Gastrocnemius medialis (tissue), 4 donors: ENCODE data around the gene RYR2. TPM values are rescaled to one million over a fixed set of nuclear protein-coding genes. Genes with fewer than 3 reads are reported as not detected.

Experiments
- ATAC-seq, 2 donors: fragments of 150-250 bp; one replicate each; pipeline ENCODE4 v1.9.1; 2016
- DNase-seq, 2 donors: peaks; one replicate each; pipeline ENCODE4 v3.0.0-alpha.2; 2019
- H3K27ac ChIP-seq, 4 donors: fragments of 200-600 bp; sonication (generic); 1 replicate in 1 of 4; 2 replicates in 3 of 4; pipeline ENCODE4 v1.5.1; 2016 to 2018; ENCODE audit warnings: mild to moderate bottlenecking in 2 of 4, moderate library complexity in 1 of 4
- H3K27me3 ChIP-seq, 3 donors: fragments of 200-600 bp; sonication (generic) in 2 of 3; 1 replicate in 1 of 3; 2 replicates in 2 of 3; pipeline versions ENCODE4 v1.5.1 to v1.6.0; 2016 to 2019; ENCODE audit warnings: mild to moderate bottlenecking in 1 of 3, moderate library complexity in 1 of 3
- H3K36me3 ChIP-seq, 2 donors: fragments of 200-600 bp; sonication (generic) in 1 of 2; one replicate each; pipeline ENCODE4 v1.5.1; 2017 to 2018
- H3K4me1 ChIP-seq, 2 donors: fragments of 200-600 bp; sonication (generic) in 1 of 2; one replicate each; pipeline ENCODE4 v1.5.1; 2016 to 2017; ENCODE audit warnings: mild to moderate bottlenecking in 2 of 2
- H3K4me3 ChIP-seq, 4 donors: fragments of 200-600 bp; sonication (generic) in 3 of 4; 1 replicate in 1 of 4; 2 replicates in 3 of 4; pipeline ENCODE4 v1.5.1; 2016 to 2019; ENCODE audit warnings: mild to moderate bottlenecking in 2 of 4
- H3K9me3 ChIP-seq, 3 donors: fragments of 200-600 bp; sonication (generic) in 2 of 3; 1 replicate in 1 of 3; 2 replicates in 2 of 3; pipeline ENCODE4 v1.5.1; 2016 to 2019
- POLR2A ChIP-seq, 2 donors: fragments of 450-650 bp; IDR thresholded peaks; one replicate each; pipeline ENCODE4 v1.6.1; 2017; ENCODE audit warnings: antibody characterized with exemption in 2 of 2, mild to moderate bottlenecking in 2 of 2, moderate library complexity in 2 of 2
- in situ Hi-C, 4 donors: fragments of 200-750 bp; cut with MboI; loops; one replicate each; pipeline versions ENCODE4 v1.15.0 to v1.8.0; 2017; ENCODE audit warnings: low sequenced_read_pairs in 4 of 4
- intact Hi-C: fragments of 100-400 bp; cut with DNase I; formaldehyde crosslinking; loops from one replicate; pipeline ENCODE4 v1.15.1; 2023; ENCODE audit warnings: low total_unique reads
- total RNA-seq, 4 donors: library from RNA; depleted of rRNA; stranded (reverse); fragments of >200 nt; gene quantifications; one replicate each; pipeline versions ENCODE4 v1.1.0 to v1.2.3, GENCODE V29; 2016
- TF ChIP-seq, protein P1 (sequence below), 5 experiments: fragments of 450-650 bp in 3 of 5; fragments of 200-600 bp in 2 of 5; sonication (generic) in 2 of 5; IDR thresholded peaks in 4 of 5; conservative IDR thresholded peaks in 1 of 5; 1 replicate in 4 of 5; 2 replicates in 1 of 5; pipeline ENCODE4 v1.5.1; 2016 to 2019; ENCODE audit warnings: antibody characterized with exemption in 5 of 5, mild to moderate bottlenecking in 3 of 5, moderate library complexity in 3 of 5

Gene RYR2
- total RNA-seq, 4 donors from 2014 or later = 0.04 to 0.16 (median 0.07) TPM

DNA sequence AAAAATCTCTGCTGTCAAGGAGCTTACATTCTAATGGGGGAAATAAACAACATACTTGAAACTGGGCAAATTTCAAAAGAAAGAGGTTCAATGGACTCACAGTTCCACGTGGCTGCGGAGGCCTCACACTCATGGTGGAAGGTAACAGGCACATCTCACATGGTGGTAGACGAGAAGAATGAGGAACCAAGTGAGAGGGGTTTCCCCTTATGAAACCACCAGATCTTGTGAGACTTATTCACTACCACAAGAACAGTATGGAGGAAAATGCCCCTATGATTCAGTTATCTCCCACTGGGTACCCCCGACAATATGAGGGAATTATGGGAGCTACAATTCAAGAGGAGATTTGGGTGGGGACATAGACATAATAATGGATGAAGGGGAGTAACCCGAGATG, 622.4 kb downstream of the RYR2 start:
- H3K36me3 ChIP-seq = no peaks in the 10 kb centered on the region

DNA sequence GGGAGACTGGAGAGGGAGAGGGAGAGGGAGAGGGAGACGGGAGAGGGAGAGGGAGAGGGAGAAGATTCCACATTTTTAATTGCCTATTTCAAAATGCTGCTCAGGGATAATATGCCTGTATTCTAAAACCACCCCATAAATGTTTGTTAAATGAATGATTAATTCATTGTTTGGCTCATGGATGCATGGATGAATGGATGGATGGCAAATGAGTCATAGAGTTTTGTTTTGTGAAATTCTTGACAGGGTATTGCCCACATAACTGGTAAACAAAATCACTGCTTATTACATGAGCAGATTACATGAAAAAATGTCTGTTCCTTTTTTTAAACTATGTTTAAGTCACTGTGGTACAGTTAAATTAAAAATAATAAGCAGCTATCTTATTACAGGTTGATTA, 628.3 kb downstream of the RYR2 start:
- Histone ChIP-seq H3K4me1 (no peaks in the 10 kb centered on the region), H3K27me3 (no peaks in the 10 kb centered on the region), H3K4me3 (no peak overlapping the region), H3K36me3 (no peaks in the 10 kb centered on the region), H3K9me3 (no peaks in the 10 kb centered on the region), H3K27ac (no peak overlapping the region)
- DNase-seq (no peak), ATAC-seq (no peak)
- TF ChIP-seq, protein P1, sequence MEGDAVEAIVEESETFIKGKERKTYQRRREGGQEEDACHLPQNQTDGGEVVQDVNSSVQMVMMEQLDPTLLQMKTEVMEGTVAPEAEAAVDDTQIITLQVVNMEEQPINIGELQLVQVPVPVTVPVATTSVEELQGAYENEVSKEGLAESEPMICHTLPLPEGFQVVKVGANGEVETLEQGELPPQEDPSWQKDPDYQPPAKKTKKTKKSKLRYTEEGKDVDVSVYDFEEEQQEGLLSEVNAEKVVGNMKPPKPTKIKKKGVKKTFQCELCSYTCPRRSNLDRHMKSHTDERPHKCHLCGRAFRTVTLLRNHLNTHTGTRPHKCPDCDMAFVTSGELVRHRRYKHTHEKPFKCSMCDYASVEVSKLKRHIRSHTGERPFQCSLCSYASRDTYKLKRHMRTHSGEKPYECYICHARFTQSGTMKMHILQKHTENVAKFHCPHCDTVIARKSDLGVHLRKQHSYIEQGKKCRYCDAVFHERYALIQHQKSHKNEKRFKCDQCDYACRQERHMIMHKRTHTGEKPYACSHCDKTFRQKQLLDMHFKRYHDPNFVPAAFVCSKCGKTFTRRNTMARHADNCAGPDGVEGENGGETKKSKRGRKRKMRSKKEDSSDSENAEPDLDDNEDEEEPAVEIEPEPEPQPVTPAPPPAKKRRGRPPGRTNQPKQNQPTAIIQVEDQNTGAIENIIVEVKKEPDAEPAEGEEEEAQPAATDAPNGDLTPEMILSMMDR (IDR thresholded peaks at IDR 0.05 in 4 of 5, conservative IDR thresholded peaks at IDR 0.05 in 1 of 5) = no peak
- TF ChIP-seq POLR2A (IDR thresholded peaks at IDR 0.05) = no peak
- in situ Hi-C loops (no loop called here), intact Hi-C loops (no loop called here)

More for the DNA sequence above, 622.4 kb downstream of the RYR2 start:
- intact Hi-C loops = no loop called here
- Histone ChIP-seq H3K4me3 (no peak overlapping the region), H3K27me3 (no peaks in the 10 kb centered on the region), H3K4me1 (no peaks in the 10 kb centered on the region), H3K9me3 (no peaks in the 10 kb centered on the region), H3K27ac (no peak overlapping the region)
- TF ChIP-seq, protein P1 (IDR thresholded peaks at IDR 0.05 in 4 of 5, conservative IDR thresholded peaks at IDR 0.05 in 1 of 5) = no peak
- TF ChIP-seq POLR2A (IDR thresholded peaks at IDR 0.05) = no peak
- DNase-seq = no peak
- no peak for ATAC-seq
- in situ Hi-C loops = no loop called here

DNA sequence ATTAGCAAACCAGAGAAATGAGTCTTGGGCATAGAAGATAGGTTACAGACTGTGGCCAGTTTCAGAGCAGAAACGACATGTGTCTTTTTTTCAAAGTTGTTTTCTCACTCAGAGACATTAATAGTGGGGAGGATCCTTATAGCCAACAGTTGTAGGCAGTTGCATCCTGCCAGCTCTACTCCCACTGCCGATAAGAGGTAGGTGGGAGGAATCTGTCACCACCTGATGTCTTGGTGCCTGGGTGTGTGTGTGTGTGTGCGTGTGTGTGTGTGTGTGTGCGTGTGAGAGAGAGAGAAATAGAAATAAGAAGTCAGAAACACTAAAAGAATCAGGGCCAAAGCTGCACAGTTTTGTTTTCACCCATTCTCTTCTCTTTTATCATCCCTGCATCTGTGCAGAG, 629.3 kb downstream of the RYR2 start:
- in situ Hi-C loops (no loop called here), intact Hi-C loops (no loop called here)
- Histone ChIP-seq H3K27ac (no peak overlapping the region), H3K27me3 (no peaks in the 10 kb centered on the region), H3K36me3 (no peaks in the 10 kb centered on the region), H3K4me3 (no peak overlapping the region), H3K9me3 (no peaks in the 10 kb centered on the region), H3K4me1 (no peaks in the 10 kb centered on the region)
- ATAC-seq = no peak
- DNase-seq = no peak
- TF ChIP-seq POLR2A (IDR thresholded peaks at IDR 0.05) = no peak
- TF ChIP-seq, protein P1 (IDR thresholded peaks at IDR 0.05 in 4 of 5, conservative IDR thresholded peaks at IDR 0.05 in 1 of 5) = no peak

DNA sequence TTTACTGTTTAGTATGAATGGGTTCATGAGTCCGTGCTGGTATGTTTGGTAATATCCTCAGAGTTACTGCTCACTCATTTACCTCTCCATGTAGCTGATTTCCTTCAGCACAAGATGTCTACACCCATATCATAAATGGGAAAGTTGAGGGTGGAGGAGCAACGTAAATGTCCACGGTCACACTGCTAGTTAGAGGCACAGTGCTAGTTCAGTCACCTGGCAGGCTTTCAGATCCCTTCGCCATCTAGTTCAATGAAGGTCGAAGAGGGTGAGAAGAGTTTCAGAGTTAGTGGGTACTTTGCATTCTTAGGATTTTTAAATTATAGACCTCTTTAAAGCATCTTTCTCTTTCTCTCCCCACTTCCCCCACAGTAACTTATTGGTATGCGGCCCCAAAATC, 630.0 kb downstream of the RYR2 start:
- ATAC-seq = no peak

More for the DNA sequence above, 630.0 kb downstream of the RYR2 start:
- Histone ChIP-seq H3K4me3 (no peak overlapping the region), H3K36me3 (no peaks in the 10 kb centered on the region), H3K27ac (no peak overlapping the region), H3K27me3 (no peaks in the 10 kb centered on the region), H3K4me1 (no peaks in the 10 kb centered on the region), H3K9me3 (no peaks in the 10 kb centered on the region)
- intact Hi-C loops = no loop called here
- in situ Hi-C loops = no loop called here
- TF ChIP-seq POLR2A (IDR thresholded peaks at IDR 0.05) = no peak
- TF ChIP-seq, protein P1 (IDR thresholded peaks at IDR 0.05 in 4 of 5, conservative IDR thresholded peaks at IDR 0.05 in 1 of 5) = no peak
- DNase-seq = no peak
